ENCODE results near the gene HOXB8.

Gene HOXB8

DNA sequence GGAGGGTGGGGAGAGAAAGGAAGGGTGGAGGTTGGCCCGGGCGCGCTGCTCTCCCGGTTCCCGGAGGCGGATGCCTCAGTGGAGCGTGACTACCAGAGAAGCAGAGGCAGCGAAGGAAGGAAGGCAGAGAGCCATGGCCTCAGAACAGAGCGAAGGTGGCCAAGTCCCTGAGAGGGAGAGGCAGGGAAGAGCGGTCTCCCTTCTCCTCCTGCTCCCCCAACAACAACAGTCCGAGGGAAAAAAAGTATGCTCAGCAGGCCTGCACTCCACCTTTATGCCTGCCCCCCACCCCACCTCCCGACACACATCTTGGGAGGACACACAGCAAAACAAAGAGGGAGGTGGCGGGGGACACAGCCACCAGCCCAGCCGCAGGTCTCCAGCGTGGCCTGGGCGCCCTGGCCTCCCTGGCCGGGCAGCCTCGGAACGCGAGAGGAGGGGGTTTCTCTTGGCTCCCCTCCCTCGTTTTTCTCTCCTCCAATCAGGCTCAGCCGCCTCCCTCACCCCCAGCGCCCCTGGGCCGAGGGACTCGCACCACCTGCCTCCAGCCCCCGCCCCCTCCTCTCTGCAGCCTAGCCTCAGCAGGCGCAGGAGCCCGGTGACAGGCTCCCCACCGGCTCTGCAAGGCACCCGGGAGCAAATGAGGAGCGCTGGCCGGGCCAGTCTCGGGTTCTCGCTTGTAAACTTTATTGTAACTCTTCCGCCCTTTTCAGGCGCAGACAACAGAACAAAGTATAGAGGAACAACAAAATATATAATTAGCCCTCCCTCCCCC, 3.2 kb downstream of the HOXB8 start:
- H3K36me3 Mint-ChIP-seq (ENCODE audit: low read depth): no peaks in the 10 kb centered on the region
- peaks cover 32% of the 10 kb centered on the region for H3K4me1 Mint-ChIP-seq (ENCODE audit: low read depth)
- peak overlapping the region; percentile 50 for H3K27ac Mint-ChIP-seq
- no peaks in the 10 kb centered on the region for H3K9me3 Mint-ChIP-seq
- H3K27me3 Mint-ChIP-seq (ENCODE audit: low read depth): peaks cover 86% of the 10 kb centered on the region
- peak overlapping the region; percentile 91 for H3K4me3 Mint-ChIP-seq

DNA sequence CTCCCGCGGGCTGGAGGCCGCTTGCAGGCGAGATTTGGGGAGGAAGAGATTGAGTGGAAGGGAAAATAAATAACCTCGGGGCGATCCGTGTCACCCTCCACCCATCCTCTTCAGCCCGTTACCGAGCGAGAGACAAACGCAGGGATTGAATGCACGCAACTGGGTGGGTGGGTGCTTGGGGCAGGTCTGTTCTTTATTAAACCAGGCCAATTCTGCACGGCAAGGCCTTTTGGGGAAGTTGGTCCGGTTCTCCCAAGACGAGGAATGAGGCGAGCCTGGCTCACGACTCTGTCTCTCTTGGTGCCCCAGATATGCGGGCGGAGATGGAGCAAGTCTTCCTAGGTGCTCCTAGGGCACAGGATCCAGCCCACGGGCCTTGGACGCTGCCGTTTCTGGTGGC, 3.9 kb downstream of the HOXB8 start:
- Mint-ChIP-seq H3K4me1 (ENCODE audit: low read depth) (peaks cover 32% of the 10 kb centered on the region), H3K27me3 (ENCODE audit: low read depth) (peaks cover 85% of the 10 kb centered on the region), H3K9me3 (no peaks in the 10 kb centered on the region), H3K36me3 (ENCODE audit: low read depth) (no peaks in the 10 kb centered on the region), H3K27ac (peak overlapping the region; percentile 50), H3K4me3 (peak overlapping the region; percentile 91)

DNA sequence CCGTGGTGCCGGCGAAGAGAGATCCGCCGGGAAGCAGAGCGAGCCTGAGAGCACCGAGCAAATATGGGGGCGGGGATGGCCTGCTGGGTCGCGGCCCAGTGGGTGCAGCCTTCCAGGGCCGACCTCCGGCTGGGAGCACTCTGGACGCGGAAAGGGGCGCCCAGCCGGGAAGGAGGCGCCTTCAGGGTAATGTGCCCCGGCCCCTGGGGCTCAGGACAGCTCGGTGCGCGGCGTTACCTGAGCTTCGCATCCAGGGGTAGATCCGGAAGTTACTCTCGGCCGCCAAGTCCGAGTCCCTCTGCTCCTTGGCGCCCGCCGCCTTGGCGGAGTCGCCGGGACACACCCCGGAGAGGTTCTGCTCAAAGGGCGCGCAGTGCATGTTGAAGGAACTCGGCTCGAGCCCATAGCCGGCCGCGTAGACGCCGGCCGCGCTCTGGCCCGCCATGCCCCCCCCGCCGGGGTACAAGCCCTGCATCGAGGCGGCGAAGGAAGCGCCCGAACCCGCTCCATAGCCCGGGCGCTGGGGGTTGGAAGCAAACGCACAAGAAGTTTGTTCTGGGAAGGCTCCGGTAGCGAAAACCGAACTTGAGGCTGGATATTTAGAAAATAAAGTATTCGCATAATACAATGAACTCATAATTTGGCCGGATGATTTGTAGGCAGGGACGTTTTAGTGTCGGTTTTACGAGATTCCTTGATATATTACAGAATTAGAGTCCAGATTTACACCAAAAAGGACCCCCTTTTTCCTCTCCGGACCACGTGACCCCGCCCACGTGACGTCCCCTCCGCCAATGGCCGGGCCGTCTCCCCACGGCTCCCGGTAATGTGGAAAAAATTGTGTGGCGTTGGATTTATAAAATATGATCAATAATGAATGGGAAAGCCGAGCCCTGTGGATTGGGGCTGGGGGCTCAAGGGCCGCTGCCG, 4.5 kb downstream of the HOXB8 start, which contains the start of gene HOXB7:
Gene HOXB7, minus strand, starts transcription at position 736 of the 930 bp plus-strand sequence. Its CDS starts 99 bp downstream, at position 637.
- H3K27ac Mint-ChIP-seq: peak within 1 kb of the TSS; percentile 50

DNA sequence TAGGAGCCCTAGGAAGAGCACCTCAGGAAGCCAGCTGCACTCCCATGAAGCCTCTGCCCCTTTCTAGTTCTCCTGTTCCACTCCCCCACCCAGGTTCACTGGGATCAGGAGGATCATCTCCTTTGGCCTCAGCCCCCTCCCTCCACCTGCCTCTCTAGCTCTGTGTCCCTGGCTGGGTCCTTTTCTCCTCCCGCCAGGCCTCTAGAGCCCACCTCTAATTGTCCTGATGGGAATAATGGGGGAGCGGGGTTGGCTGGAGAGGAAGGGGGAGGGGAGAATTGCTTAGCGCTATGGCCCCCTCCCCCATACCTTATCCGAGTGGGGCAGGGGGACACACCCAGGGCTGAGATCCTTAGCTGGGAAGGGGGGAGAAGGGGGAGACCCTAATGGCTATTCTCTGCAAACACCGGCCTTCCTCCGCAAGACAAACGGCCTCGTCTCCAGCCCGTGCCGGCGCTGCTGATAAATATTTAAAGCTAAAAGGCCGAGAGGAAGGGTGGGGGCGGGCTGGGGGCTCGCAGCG, 5.3 kb downstream of the HOXB8 start:
- Mint-ChIP-seq H3K4me1 (ENCODE audit: low read depth) (peaks cover 30% of the 10 kb centered on the region), H3K27me3 (ENCODE audit: low read depth) (peaks cover 81% of the 10 kb centered on the region), H3K27ac (no peak overlapping the region), H3K36me3 (ENCODE audit: low read depth) (no peaks in the 10 kb centered on the region), H3K9me3 (no peaks in the 10 kb centered on the region), H3K4me3 (peak overlapping the region; percentile 60)

More for the DNA sequence above, 4.5 kb downstream of the HOXB8 start, which contains the start of gene HOXB7:
- Mint-ChIP-seq H3K27me3 (ENCODE audit: low read depth) (peaks cover 82% of the 10 kb centered on the region), H3K4me1 (ENCODE audit: low read depth) (peaks cover 32% of the 10 kb centered on the region), H3K36me3 (ENCODE audit: low read depth) (no peaks in the 10 kb centered on the region), H3K9me3 (no peaks in the 10 kb centered on the region), H3K4me3 (peak within 1 kb of the TSS; percentile 91)

DNA sequence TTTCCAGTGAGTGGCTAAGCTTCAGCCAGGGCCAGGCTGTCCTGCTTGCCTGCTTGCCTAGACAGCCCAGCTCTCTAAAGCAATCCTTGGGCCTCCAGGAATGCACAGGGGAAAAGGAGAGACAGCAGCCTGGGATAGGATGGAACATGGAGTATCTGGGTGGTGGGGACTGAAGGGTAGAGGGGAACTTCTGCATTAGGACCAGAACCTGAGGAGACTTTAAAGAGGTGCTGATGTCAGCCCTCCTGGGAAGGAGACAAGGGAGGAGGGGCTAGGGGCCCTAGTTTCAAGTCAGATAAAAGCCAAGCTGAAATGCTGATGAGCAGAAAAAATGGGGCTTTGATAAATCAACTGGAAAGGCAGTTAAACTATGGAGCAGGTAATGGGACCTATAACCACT, 6.1 kb downstream of the HOXB8 start:
- no peaks in the 10 kb centered on the region for H3K36me3 Mint-ChIP-seq (ENCODE audit: low read depth)
- no peak overlapping the region for H3K27ac Mint-ChIP-seq
- peaks cover 28% of the 10 kb centered on the region for H3K4me1 Mint-ChIP-seq (ENCODE audit: low read depth)
- no peaks in the 10 kb centered on the region for H3K9me3 Mint-ChIP-seq
- peaks cover 81% of the 10 kb centered on the region for H3K27me3 Mint-ChIP-seq (ENCODE audit: low read depth)
- H3K4me3 Mint-ChIP-seq: peak overlapping the region; percentile 29

DNA sequence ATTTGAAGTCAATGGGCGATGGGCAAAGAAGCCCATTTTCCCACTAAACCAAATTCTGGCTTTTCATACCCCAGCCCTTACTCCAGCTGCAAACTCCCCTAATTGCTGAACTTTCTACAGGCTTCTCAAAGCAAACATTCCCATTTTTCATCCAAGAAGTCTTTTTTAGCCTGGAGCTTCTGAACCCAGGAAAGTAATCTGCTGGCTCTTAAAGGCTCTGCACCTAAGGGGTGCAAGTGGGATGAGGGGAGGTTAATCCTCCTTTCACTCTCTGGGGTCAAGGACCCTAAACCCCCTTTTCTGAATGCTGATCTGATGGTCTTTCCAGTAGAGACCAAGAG, 6.6 kb downstream of the HOXB8 start:
- no peaks in the 10 kb centered on the region for H3K9me3 Mint-ChIP-seq
- H3K4me1 Mint-ChIP-seq (ENCODE audit: low read depth): peaks cover 25% of the 10 kb centered on the region
- peaks cover 80% of the 10 kb centered on the region for H3K27me3 Mint-ChIP-seq (ENCODE audit: low read depth)
- no peaks in the 10 kb centered on the region for H3K36me3 Mint-ChIP-seq (ENCODE audit: low read depth)
- no peak overlapping the region for H3K4me3 Mint-ChIP-seq
- H3K27ac Mint-ChIP-seq: no peak overlapping the region

DNA sequence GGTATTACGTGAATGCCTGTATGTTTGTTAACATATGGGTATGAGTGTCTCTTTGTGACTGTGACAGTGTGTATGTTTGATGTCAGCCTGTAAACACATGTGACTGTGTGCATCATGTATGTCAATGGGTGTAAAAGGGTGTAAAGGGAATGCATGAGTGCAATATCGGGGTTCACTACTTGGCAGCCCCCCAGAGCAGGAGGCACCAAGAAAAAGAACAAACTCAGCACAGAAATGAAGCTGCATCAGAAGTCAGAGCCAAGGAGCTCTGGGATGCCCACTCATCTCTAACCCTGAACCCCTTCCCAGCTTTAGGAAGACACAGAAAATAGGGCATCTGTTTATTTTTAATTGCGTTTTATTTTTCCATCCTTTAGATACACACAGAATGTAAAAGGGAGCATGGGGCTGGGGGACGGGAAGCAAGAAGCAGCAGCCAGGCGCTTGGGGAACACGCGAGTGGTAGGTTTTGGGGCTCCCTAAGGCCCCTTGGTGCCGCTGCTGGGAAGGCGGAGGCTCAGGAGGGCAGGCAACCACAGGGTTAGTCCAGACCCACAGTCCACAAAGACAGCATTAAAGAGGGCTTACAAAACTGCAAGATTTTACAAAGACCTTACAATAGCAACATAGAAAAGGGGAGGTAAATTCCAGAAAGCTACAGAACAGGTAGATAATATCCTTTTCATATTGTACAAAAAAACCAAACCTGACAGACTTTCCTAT, 8.0 kb downstream of the HOXB8 start:
- Mint-ChIP-seq H3K36me3 (ENCODE audit: low read depth) (no peaks in the 10 kb centered on the region), H3K4me1 (ENCODE audit: low read depth) (peaks cover 20% of the 10 kb centered on the region), H3K27me3 (ENCODE audit: low read depth) (peaks cover 82% of the 10 kb centered on the region), H3K27ac (no peak overlapping the region), H3K9me3 (no peaks in the 10 kb centered on the region), H3K4me3 (no peak overlapping the region)

DNA sequence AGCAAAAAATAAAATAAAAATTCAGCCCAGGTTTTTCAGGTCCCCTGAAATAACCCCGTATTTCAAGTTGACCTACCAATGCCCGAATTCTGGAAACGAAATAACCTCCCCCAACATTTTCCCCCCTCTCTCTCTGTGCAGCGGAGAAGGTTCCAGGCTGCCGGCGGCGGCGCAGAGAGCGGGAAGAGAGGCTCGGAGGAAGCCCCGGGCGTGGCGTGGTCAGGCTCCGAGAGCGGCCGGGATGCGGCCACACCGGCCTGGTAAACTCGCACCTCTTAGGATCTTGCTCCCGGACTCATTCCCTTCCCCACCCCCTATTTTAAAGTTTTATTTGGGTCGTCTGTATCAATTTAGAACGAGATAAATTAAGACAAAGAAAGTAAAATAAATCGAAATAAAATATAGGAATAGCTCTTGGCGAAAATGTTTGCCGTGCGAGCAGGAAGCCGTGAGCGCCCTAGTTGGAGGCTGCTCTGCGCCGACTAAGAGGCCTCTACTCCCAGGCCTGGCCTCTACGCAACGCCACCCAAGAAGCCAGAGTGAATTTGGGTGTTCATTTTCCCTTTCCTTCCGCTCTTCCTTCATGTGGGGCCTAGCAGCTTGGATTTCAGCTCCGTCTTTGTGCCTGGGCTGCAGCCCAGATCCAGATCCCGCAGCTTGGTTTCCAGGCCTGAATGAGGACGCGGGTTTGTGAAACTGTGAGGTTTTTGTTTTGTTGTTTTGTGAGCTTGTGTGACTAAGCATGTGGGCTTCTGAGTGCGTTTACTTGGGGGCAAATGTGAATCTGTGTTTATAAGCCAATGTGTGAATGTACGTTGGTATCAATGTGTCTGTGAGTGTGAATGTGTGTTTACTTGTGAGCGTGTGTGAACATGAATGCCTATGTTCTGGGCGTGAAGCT, 8.9 kb downstream of the HOXB8 start:
- H3K4me3 Mint-ChIP-seq: no peak overlapping the region
- no peaks in the 10 kb centered on the region for H3K36me3 Mint-ChIP-seq (ENCODE audit: low read depth)
- no peak overlapping the region for H3K27ac Mint-ChIP-seq
- H3K9me3 Mint-ChIP-seq: no peaks in the 10 kb centered on the region
- H3K27me3 Mint-ChIP-seq (ENCODE audit: low read depth): peaks cover 84% of the 10 kb centered on the region
- H3K4me1 Mint-ChIP-seq (ENCODE audit: low read depth): peaks cover 18% of the 10 kb centered on the region

DNA sequence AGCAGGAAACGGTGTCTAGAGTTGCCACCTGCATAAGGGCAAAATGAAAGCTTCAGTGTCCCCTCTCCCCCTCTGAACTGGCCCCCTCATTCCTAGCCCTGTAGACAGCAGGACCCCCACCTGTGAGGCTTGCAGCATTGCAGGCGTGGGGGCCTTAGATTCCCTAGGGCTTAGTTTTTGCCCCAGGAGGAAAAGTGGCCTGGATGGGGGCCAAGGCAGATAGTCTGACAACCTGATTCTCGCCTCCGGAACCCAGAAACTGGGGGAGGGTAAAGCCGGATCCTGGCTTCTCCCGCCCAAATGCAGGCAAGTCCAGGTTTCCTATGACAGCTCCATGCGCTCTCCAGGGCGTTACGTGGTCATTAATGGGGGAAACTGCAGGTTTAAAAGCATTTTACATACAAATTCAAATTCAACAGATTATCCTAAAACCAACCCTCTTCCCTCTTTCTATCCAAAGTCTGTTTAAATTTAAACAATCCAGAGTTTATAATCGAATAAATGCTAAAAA, 9.6 kb downstream of the HOXB8 start:
- H3K4me1 Mint-ChIP-seq (ENCODE audit: low read depth): peaks cover 11% of the 10 kb centered on the region
- H3K27me3 Mint-ChIP-seq (ENCODE audit: low read depth): peaks cover 86% of the 10 kb centered on the region
- H3K27ac Mint-ChIP-seq: no peak overlapping the region
- no peaks in the 10 kb centered on the region for H3K9me3 Mint-ChIP-seq
- no peak overlapping the region for H3K4me3 Mint-ChIP-seq
- H3K36me3 Mint-ChIP-seq (ENCODE audit: low read depth): no peaks in the 10 kb centered on the region

DNA sequence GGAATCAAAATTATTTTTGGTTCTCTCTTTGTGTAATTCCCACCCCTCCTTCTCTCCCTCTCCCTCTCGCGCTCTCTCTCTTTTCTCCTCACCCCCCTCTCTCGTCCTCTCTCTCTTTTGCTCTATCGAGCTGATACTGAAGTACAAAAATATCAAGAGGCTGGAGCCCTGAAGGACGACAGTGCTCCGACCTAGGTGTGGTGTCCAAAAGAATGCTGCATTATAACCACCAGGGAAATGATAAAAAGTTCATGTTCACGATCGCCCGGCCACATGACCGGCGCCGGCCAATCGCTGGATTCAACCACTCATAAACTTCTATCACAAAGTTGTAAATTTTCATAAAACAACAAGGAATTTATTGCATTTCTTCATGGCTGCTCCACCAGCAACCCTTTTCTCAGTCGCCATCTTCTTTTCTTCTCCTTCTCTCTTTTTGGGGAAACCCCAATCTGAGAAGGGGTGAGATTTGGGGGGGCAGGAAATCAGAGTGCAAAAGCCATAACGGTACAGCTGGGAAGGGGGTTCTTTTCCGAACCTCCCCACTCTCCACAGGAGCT, 10.2 kb downstream of the HOXB8 start, which contains the start of gene HOXB6:
Gene HOXB6, minus strand, starts transcription at position 217 of the 560 bp plus-strand sequence. CDS start 6,836 bp downstream, outside the sequence.
- H3K27ac Mint-ChIP-seq: no peak within 1 kb of the TSS
- H3K4me1 Mint-ChIP-seq (ENCODE audit: low read depth): peaks cover 11% of the 10 kb centered on the region
- H3K9me3 Mint-ChIP-seq: no peaks in the 10 kb centered on the region
- peaks cover 92% of the 10 kb centered on the region for H3K27me3 Mint-ChIP-seq (ENCODE audit: low read depth)
- H3K4me3 Mint-ChIP-seq: no peak within 1 kb of the TSS
- no peaks in the 10 kb centered on the region for H3K36me3 Mint-ChIP-seq (ENCODE audit: low read depth)

DNA sequence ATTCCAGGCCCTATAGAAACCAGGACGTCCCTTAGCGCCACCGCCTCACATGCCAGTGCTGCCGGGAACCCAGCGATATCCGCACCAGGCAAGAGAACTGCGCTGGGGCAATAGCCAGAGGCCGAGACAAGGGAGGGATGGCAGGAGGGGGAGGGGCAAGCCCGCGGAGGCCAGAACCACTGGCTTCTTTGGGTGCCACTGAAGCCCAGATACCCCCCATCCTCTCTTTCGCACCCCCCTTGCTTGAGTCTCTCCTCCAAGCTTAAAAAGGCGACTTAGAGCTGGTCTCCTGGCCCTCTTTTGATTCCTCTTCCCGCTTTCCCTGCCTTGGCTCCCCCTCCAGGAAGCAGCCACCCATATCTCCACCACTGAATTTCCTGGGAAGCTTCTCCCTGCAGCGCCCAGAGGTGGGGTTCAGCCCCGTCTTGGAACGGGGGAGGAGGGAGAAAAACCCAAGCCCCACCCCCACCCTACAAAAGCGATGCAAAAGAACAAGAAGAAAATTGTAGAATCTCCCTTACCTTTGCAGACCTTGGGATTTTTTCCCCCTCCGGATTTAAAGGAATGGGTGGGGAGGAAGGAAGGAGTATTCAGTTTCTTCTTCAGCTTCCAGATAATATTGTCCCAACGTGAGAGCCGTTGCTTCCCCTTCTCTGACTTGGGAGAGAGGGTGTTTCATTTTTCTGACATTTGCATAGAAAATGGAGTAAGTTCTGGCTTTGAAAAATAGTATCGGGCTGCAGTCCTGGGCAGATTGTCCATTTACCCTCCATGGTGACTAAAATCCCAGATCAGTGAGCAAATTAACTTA, 10.9 kb downstream of the HOXB8 start:
- Mint-ChIP-seq H3K4me3 (no peak overlapping the region), H3K9me3 (no peaks in the 10 kb centered on the region), H3K4me1 (ENCODE audit: low read depth) (peaks cover 8% of the 10 kb centered on the region), H3K27ac (no peak overlapping the region), H3K27me3 (ENCODE audit: low read depth) (peaks cover 92% of the 10 kb centered on the region), H3K36me3 (ENCODE audit: low read depth) (no peaks in the 10 kb centered on the region)

All from T-helper 1 cell treated with Interleukin-12 subunit alpha and Interleukin-12 subunit beta and Interleukin-4 antibody, amounts not matched to agents 30 μg/mL and 1 μg/mL, for 36 hours (primary cell).